GM23248 (cell line): Measurements from ENCODE around the gene ARL16. TPM values are rescaled to one million over a fixed set of nuclear protein-coding genes. Genes with fewer than 3 reads are reported as not detected.

Experiments
- DNase-seq: peaks from one replicate; pipeline ENCODE4 v3.0.0-alpha.2; 2015
- H2AFZ ChIP-seq: fragments of 200-600 bp; sonication (generic); 2 replicates; pipeline ENCODE4 v1.6.1; 2016; ENCODE audit warnings: antibody characterized with exemption
- H3F3A ChIP-seq: fragments of 200-600 bp; sonication (generic); 2 replicates; pipeline ENCODE4 v1.6.1; 2016; ENCODE audit warnings: mild to moderate bottlenecking, antibody characterized with exemption, mixed run types; ENCODE audit not compliant: insufficient read depth
- H3K27ac ChIP-seq: fragments of 200-600 bp; sonication (generic); 2 replicates; pipeline ENCODE4 v1.5.1; 2016; ENCODE audit warnings: mild to moderate bottlenecking
- H3K27me3 ChIP-seq: fragments of 200-600 bp; sonication (generic); replicated peaks from 2 replicates; pipeline ENCODE4 v1.6.1; 2016; ENCODE audit warnings: mild to moderate bottlenecking; ENCODE audit not compliant: insufficient read depth
- H3K36me3 ChIP-seq: fragments of 200-600 bp; sonication (generic); 2 replicates; pipeline ENCODE4 v1.6.1; 2016; ENCODE audit warnings: low read depth, mild to moderate bottlenecking
- H3K4me1 ChIP-seq: fragments of 200-600 bp; sonication (generic); 2 replicates; pipeline ENCODE4 v1.6.1; 2016; ENCODE audit warnings: mild to moderate bottlenecking; ENCODE audit not compliant: insufficient read depth
- H3K4me2 ChIP-seq: fragments of 200-600 bp; sonication (generic); one replicate; pipeline ENCODE4 v1.6.1; 2016; ENCODE audit warnings: mild to moderate bottlenecking; ENCODE audit not compliant: unreplicated experiment
- H3K4me3 ChIP-seq: fragments of 200-600 bp; sonication (generic); 2 replicates; pipeline ENCODE4 v1.5.1; 2016; ENCODE audit warnings: mild to moderate bottlenecking
- H3K79me2 ChIP-seq: fragments of 200-600 bp; sonication (generic); 2 replicates; pipeline ENCODE4 v1.6.1; 2016; ENCODE audit warnings: mild to moderate bottlenecking; ENCODE audit not compliant: insufficient read depth
- H3K9ac ChIP-seq: fragments of 200-600 bp; sonication (generic); 2 replicates; pipeline ENCODE4 v1.6.1; 2016; ENCODE audit warnings: mild to moderate bottlenecking
- H3K9me2 ChIP-seq: fragments of 200-600 bp; sonication (generic); 2 replicates; pipeline ENCODE4 v1.6.1; 2016; ENCODE audit warnings: mixed run types, mild to moderate bottlenecking, moderate library complexity; ENCODE audit not compliant: insufficient read depth
- H3K9me3 ChIP-seq: fragments of 200-600 bp; sonication (generic); one replicate; pipeline ENCODE4 v1.6.1; 2017; ENCODE audit warnings: low read depth
- H4K20me1 ChIP-seq: fragments of 200-600 bp; sonication (generic); 2 replicates; pipeline ENCODE4 v1.6.0; 2016; ENCODE audit not compliant: insufficient read depth
- EZH2 ChIP-seq: fragments of 200-600 bp; sonication (generic); IDR thresholded peaks from 2 replicates; pipeline ENCODE4 v1.6.1; 2018; ENCODE audit warnings: antibody characterized with exemption, mild to moderate bottlenecking; ENCODE audit not compliant: insufficient read depth, poor library complexity, severe bottlenecking
- EZH2phosphoT487 ChIP-seq: fragments of 200-600 bp; sonication (generic); IDR thresholded peaks from 2 replicates; pipeline ENCODE4 v1.6.1; 2018; ENCODE audit warnings: antibody characterized with exemption, moderate library complexity, mild to moderate bottlenecking, low read depth; ENCODE audit not compliant: insufficient read depth
- WGBS, 2 experiments: methylation state at CpG; one replicate each; pipeline ENCODE4 v1.1.6; 2015 to 2017; ENCODE audit warnings: low lambda C conversion rate in 2 of 2, low coverage in 1 of 2; ENCODE audit errors: missing lambda C conversion rate in 2 of 2; 5-methylcytosine and 5-hydroxymethylcytosine counted together
- in situ Hi-C: fragments of 300-500 bp; cut with MboI; formaldehyde crosslinking; loops from 2 replicates; pipeline ENCODE4 v1.15.0; 2020
- polyA plus RNA-seq: library from polyadenylated mRNA; unstranded; fragments of >200 nt; fragmentation: Nextera tagmentation; extraction: Ambion mirVana; gene quantifications from 2 replicates; pipeline ENCODE4 v1.2.1, GENCODE V29; 2016
- total RNA-seq: library from RNA; depleted of rRNA; stranded (reverse); fragments of >200 nt; shearing (Covaris generic); gene quantifications from 2 replicates; pipeline ENCODE4 v1.2.3, GENCODE V29; 2014

Gene ARL16
- total and polyA plus RNA-seq, 2 experiments from 2014 or later = 45.6 to 70.8 TPM

- no peak overlapping the region for H3K27ac ChIP-seq
- H3K36me3 ChIP-seq = no peaks in the 10 kb centered on the region
- H3K79me2 ChIP-seq = no peaks in the 10 kb centered on the region
- H2AFZ ChIP-seq = no peak overlapping the region
- 0 out of 2 replicates have a peak, but pooled peaks cover 4% of the 10 kb centered on the region for H3K27me3 ChIP-seq
- H3K9ac ChIP-seq = no peak overlapping the region
- no peaks in the 10 kb centered on the region for H3K4me1 ChIP-seq
- no peak overlapping the region for H3K4me2 ChIP-seq
- H3K9me3 ChIP-seq = no peaks in the 10 kb centered on the region
- no peak overlapping the region for H3K4me3 ChIP-seq
- TF ChIP-seq EZH2phosphoT487 = no peak
- no peak for TF ChIP-seq EZH2
- H3F3A ChIP-seq = no peaks in the 10 kb centered on the region
- H4K20me1 ChIP-seq = no peaks in the 10 kb centered on the region
- H3K9me2 ChIP-seq = no peaks in the 10 kb centered on the region
- in situ Hi-C loops = no loop called here
- DNase-seq = no peak
- WGBS, 2 experiments = 90% methylated on average over 33 of the region's 33 CpGs
These were observed 36.0 kb upstream of the ARL16 start for GRCh38 chr17:81719410-81720266.

- WGBS, 2 experiments = 92 to 94% methylated on average over 9 of the region's 9 CpGs
- H3K9ac ChIP-seq = no peak overlapping the region
- H3K4me1 ChIP-seq = peaks cover 4% of the 10 kb centered on the region; the same call in 1 of the 2 replicates
- H3K4me3 ChIP-seq = no peak overlapping the region
- H3K36me3 ChIP-seq = no peaks in the 10 kb centered on the region
- no peaks in the 10 kb centered on the region for H3K9me3 ChIP-seq
- no peak overlapping the region for H3K27ac ChIP-seq
- H2AFZ ChIP-seq = no peak overlapping the region
- no peaks in the 10 kb centered on the region for H3K9me2 ChIP-seq
- no peaks in the 10 kb centered on the region for H3K27me3 ChIP-seq
- H4K20me1 ChIP-seq = no peaks in the 10 kb centered on the region
- H3K4me2 ChIP-seq = no peak overlapping the region
- TF ChIP-seq EZH2phosphoT487 (no peak), EZH2 (no peak)
- no peaks in the 10 kb centered on the region for H3K79me2 ChIP-seq
- no peak for DNase-seq
- no peaks in the 10 kb centered on the region for H3F3A ChIP-seq
- in situ Hi-C loops = no loop called here
These were observed 34.1 kb upstream of the ARL16 start for GRCh38 chr17:81717766-81718089.

GRCh38 chr17:81717049-81717765 lies 33.6 kb upstream of the ARL16 start:
- Histone ChIP-seq H3K4me1 (peaks cover 5% of the 10 kb centered on the region; the same call in 1 of the 2 replicates), H3K27ac (no peak overlapping the region), H3K4me2 (no peak overlapping the region), H3K79me2 (no peaks in the 10 kb centered on the region), H3K9ac (no peak overlapping the region), H4K20me1 (no peaks in the 10 kb centered on the region), H3K4me3 (no peak overlapping the region), H3K27me3 (no peaks in the 10 kb centered on the region), H3K9me2 (no peaks in the 10 kb centered on the region), H3F3A (no peaks in the 10 kb centered on the region), H3K9me3 (no peaks in the 10 kb centered on the region), H2AFZ (no peak overlapping the region), H3K36me3 (no peaks in the 10 kb centered on the region)
- WGBS, 2 experiments = 93 to 97% methylated on average over 22 of the region's 25 CpGs
- TF ChIP-seq EZH2 (no peak), EZH2phosphoT487 (no peak)
- DNase-seq = no peak
- in situ Hi-C loops = no loop called here

GRCh38 chr17:81716674-81716996 lies 33.0 kb upstream of the ARL16 start:
- H3K4me3 ChIP-seq = no peak overlapping the region
- no peak overlapping the region for H3K27ac ChIP-seq
- 94 to 95% methylated on average over 11 to 12 of the region's 12 CpGs for WGBS, 2 experiments
- no peaks in the 10 kb centered on the region for H3F3A ChIP-seq
- TF ChIP-seq EZH2phosphoT487 (no peak), EZH2 (no peak)
- H3K36me3 ChIP-seq = no peaks in the 10 kb centered on the region
- H3K4me2 ChIP-seq = no peak overlapping the region
- H3K9me2 ChIP-seq = no peaks in the 10 kb centered on the region
- peaks cover 5% of the 10 kb centered on the region; the same call in 1 of the 2 replicates for H3K4me1 ChIP-seq
- no peaks in the 10 kb centered on the region for H4K20me1 ChIP-seq
- in situ Hi-C loops = no loop called here
- no peaks in the 10 kb centered on the region for H3K27me3 ChIP-seq
- no peak for DNase-seq
- no peaks in the 10 kb centered on the region for H3K79me2 ChIP-seq
- no peaks in the 10 kb centered on the region for H3K9me3 ChIP-seq
- H3K9ac ChIP-seq = no peak overlapping the region
- H2AFZ ChIP-seq = no peak overlapping the region
